K562 (cell line): Measurements from ENCODE around the gene TRIP6. TPM values are rescaled to one million over a fixed set of nuclear protein-coding genes. Genes with fewer than 3 reads are reported as not detected.

Experiments used
- GABPB2 ChIP-seq: fragments of 250-450 bp; sonication (Bioruptor Pico); conservative IDR thresholded peaks from 2 replicates; pipeline ENCODE4 v1.5.1; 2021; ENCODE audit warnings: mild to moderate bottlenecking
- JUNB ChIP-seq: fragments of 450-650 bp; formaldehyde crosslinking; conservative IDR thresholded peaks from 2 replicates; pipeline ENCODE4 v1.4.0; 2020; ENCODE audit warnings: mild to moderate bottlenecking
- POLR2H ChIP-seq: IDR thresholded peaks from 2 replicates; pipeline ENCODE4 v1.6.1; 2016; ENCODE audit warnings: missing genetic modification characterization, low read depth, mild to moderate bottlenecking, control low read depth, missing compliant biosample characterization, moderate library complexity
- PURB ChIP-seq: sonication (generic); formaldehyde crosslinking; IDR thresholded peaks from 2 replicates; pipeline ENCODE4 v1.9.0; 2021; ENCODE audit warnings: low read depth, mild to moderate bottlenecking, missing genetic modification reagents
- SAFB2 ChIP-seq: fragments of 200-400 bp; formaldehyde crosslinking; IDR thresholded peaks from 2 replicates; pipeline ENCODE4 v1.6.1; 2018; ENCODE audit warnings: borderline replicate concordance, low read length, low read depth, moderate library complexity; ENCODE audit not compliant: severe bottlenecking
- SMARCA4 ChIP-seq: fragments of 450-650 bp; IDR thresholded peaks from 2 replicates; pipeline ENCODE4 v1.6.1; 2016
- polyA plus RNA-seq, 8 experiments: library from polyadenylated mRNA; depleted of rRNA in 4 of 8; stranded (reverse) in 5 of 8; unstranded in 3 of 8; fragments of >200 nt; fragmentation: Nextera tagmentation in 2 of 8; fragmentation: Illumina TruSeq in 1 of 8; extraction: Ambion mirVana in 2 of 8; extraction: Trizol in 1 of 8; gene quantifications; 2 replicates each; pipeline versions ENCODE4 v1.2.1 to v1.2.3, GENCODE V29; 2011 to 2014; ENCODE audit warnings: inconsistent platforms in 1 of 8, missing spikeins in 1 of 8
- total RNA-seq, 7 experiments: library from RNA; depleted of rRNA in 6 of 7; stranded (reverse); fragments of >200 nt in 6 of 7; fragmentation: Illumina TruSeq in 2 of 7; extraction: Trizol in 2 of 7; gene quantifications; 2 replicates each; pipeline versions ENCODE4 v1.2.1 to v1.2.3, GENCODE V29; 2011 to 2021; ENCODE audit warnings: low replicate concordance in 1 of 7
- TF ChIP-seq, protein P1 (sequence below), 2 experiments: fragments of 450-650 bp; IDR thresholded peaks; 2 replicates each; pipeline ENCODE4 v1.6.1; 2018; ENCODE audit warnings: mild to moderate bottlenecking in 2 of 2, low read depth in 1 of 2; ENCODE audit not compliant: partially characterized antibody in 2 of 2
- TF ChIP-seq, protein P2 (sequence below): fragments of 250-450 bp; sonication (Bioruptor Pico); IDR thresholded peaks from 2 replicates; pipeline ENCODE4 v1.8.0; 2021; ENCODE audit warnings: mild to moderate bottlenecking, moderate library complexity

The TRIP6 gene
- total and polyA plus RNA-seq, 9 of the 15 experiments (the other 6 are each of a cell fraction or from before 2014, with no cell fraction given), result 5.9 to 141 (median 54.0) TPM

DNA sequence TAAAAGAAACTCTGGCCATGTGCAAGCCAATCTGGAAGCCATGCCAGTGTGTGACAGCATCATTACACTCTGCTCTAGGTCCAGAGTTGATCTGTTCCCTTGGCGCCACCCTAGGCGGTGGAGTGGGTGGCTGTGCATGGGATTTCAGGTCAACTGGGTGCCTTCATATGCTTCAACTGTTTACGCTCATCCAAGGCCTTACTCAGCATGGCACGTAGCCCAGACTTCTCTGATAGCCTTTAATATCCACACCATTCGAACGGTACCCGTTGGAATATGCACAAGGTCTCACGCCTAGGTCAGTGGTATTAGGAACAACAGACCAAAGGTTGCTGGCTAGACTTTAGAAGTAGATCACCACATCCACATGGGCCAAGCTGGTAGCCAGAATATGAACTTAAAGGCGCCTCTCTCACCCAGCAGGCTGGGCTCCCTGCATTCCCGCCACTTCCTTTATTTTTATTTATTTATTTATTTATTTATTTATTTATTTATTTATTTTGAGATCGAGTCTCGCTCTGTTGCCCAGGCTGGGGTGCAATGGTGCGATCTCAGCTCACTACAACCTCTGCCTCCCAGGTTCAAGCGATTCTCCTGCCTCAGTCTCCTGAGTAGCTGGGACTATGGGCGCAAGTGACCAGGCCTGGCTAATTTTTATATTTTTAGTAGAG, 47.2 kb downstream of the TRIP6 start (continued):
- TF ChIP-seq SMARCA4 (no peak), POLR2H (tag) (no peak), GABPB2 (CRISPR knock-in tag) (no peak), PURB (no peak), SAFB2 (no peak), JUNB (CRISPR knock-in tag) (no peak)
- TF ChIP-seq, protein P1, sequence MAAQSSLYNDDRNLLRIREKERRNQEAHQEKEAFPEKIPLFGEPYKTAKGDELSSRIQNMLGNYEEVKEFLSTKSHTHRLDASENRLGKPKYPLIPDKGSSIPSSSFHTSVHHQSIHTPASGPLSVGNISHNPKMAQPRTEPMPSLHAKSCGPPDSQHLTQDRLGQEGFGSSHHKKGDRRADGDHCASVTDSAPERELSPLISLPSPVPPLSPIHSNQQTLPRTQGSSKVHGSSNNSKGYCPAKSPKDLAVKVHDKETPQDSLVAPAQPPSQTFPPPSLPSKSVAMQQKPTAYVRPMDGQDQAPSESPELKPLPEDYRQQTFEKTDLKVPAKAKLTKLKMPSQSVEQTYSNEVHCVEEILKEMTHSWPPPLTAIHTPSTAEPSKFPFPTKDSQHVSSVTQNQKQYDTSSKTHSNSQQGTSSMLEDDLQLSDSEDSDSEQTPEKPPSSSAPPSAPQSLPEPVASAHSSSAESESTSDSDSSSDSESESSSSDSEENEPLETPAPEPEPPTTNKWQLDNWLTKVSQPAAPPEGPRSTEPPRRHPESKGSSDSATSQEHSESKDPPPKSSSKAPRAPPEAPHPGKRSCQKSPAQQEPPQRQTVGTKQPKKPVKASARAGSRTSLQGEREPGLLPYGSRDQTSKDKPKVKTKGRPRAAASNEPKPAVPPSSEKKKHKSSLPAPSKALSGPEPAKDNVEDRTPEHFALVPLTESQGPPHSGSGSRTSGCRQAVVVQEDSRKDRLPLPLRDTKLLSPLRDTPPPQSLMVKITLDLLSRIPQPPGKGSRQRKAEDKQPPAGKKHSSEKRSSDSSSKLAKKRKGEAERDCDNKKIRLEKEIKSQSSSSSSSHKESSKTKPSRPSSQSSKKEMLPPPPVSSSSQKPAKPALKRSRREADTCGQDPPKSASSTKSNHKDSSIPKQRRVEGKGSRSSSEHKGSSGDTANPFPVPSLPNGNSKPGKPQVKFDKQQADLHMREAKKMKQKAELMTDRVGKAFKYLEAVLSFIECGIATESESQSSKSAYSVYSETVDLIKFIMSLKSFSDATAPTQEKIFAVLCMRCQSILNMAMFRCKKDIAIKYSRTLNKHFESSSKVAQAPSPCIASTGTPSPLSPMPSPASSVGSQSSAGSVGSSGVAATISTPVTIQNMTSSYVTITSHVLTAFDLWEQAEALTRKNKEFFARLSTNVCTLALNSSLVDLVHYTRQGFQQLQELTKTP (IDR thresholded peaks at IDR 0.05; ENCODE audit: low read depth in 1 of 2, partially characterized antibody in 2 of 2), result no peak
- TF ChIP-seq, protein P2, sequence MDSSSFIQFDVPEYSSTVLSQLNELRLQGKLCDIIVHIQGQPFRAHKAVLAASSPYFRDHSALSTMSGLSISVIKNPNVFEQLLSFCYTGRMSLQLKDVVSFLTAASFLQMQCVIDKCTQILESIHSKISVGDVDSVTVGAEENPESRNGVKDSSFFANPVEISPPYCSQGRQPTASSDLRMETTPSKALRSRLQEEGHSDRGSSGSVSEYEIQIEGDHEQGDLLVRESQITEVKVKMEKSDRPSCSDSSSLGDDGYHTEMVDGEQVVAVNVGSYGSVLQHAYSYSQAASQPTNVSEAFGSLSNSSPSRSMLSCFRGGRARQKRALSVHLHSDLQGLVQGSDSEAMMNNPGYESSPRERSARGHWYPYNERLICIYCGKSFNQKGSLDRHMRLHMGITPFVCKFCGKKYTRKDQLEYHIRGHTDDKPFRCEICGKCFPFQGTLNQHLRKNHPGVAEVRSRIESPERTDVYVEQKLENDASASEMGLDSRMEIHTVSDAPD (CRISPR knock-in tag), result no peak
